Caco-2 (cell line): ENCODE results near the gene LHX3. TPM values are rescaled to one million over a fixed set of nuclear protein-coding genes. Genes with fewer than 3 reads are reported as not detected.

ENCODE experiments used
- BruUV-seq: library from RNA; stranded (reverse); fragments of 400-500 nt; replicated peaks from 2 replicates; lab custom pipeline; 2021; lab: Mats Ljungman, UMichigan
- CTCF ChIA-PET: fragments of 300-600 bp; sonication (Branson Sonifier 250); formaldehyde crosslinking; loops from one replicate; lab custom pipeline; 2022; ENCODE audit warnings: antibody characterized with exemption; lab: Charles Lee
- POLR2A ChIA-PET: fragments of 300-600 bp; sonication (Branson Sonifier 250); formaldehyde crosslinking; loops from one replicate; lab custom pipeline; 2022; ENCODE audit warnings: antibody characterized with exemption; lab: Charles Lee
- DNase-seq, 2 experiments: peaks; one replicate each; pipeline versions ENCODE4 v3.0.0 to v3.0.0-alpha.2; 2020 to 2022
- H3K27me3 ChIP-seq: replicated peaks from 2 replicates; pipeline ENCODE4 v1.6.0; 2011; ENCODE audit warnings: low read length; ENCODE audit not compliant: control insufficient read depth, insufficient read depth
- H3K36me3 ChIP-seq: 2 replicates; pipeline ENCODE4 v1.5.1; 2011; ENCODE audit warnings: low read length; ENCODE audit not compliant: control insufficient read depth, insufficient read depth
- H3K4me1 ChIP-seq: fragments of 250-450 bp; sonication (Bioruptor Pico); 2 replicates; pipeline ENCODE4 v1.5.1; 2020; ENCODE audit warnings: mild to moderate bottlenecking
- H3K4me3 ChIP-seq: 2 replicates; pipeline ENCODE4 v1.5.1; 2011; ENCODE audit warnings: low read depth, mild to moderate bottlenecking, control low read depth, low read length
- H3K9me3 ChIP-seq: fragments of 250-450 bp; sonication (Bioruptor Pico); 2 replicates; pipeline ENCODE4 v1.5.1; 2020; ENCODE audit warnings: mild to moderate bottlenecking, moderate library complexity
- H3K27ac Mint-ChIP-seq: one replicate; pipeline ENCODE4 v1.8.0; 2022; ENCODE audit warnings: mixed read lengths; ENCODE audit not compliant: unreplicated experiment
- H3K27me3 Mint-ChIP-seq: one replicate; pipeline ENCODE4 v1.8.0; 2022; ENCODE audit warnings: mixed read lengths; ENCODE audit not compliant: insufficient read depth, unreplicated experiment
- H3K36me3 Mint-ChIP-seq: one replicate; pipeline ENCODE4 v1.8.0; 2022; ENCODE audit warnings: mild to moderate bottlenecking, mixed read lengths; ENCODE audit not compliant: insufficient read depth, unreplicated experiment
- H3K4me1 Mint-ChIP-seq: one replicate; pipeline ENCODE4 v1.8.0; 2022; ENCODE audit warnings: low read depth, mixed read lengths; ENCODE audit not compliant: unreplicated experiment
- H3K4me3 Mint-ChIP-seq: one replicate; pipeline ENCODE4 v1.8.0; 2022; ENCODE audit warnings: mild to moderate bottlenecking, moderate library complexity, mixed read lengths; ENCODE audit not compliant: unreplicated experiment
- H3K9me3 Mint-ChIP-seq: one replicate; pipeline ENCODE4 v1.8.0; 2022; ENCODE audit warnings: mixed read lengths; ENCODE audit not compliant: unreplicated experiment
- CTCF ChIP-seq, 2 experiments: fragments of 200-600 bp in 1 of 2; IDR thresholded peaks; 1 replicate in 1 of 2; 2 replicates in 1 of 2; pipeline versions ENCODE4 v1.5.1 to v1.8.0; 2011 to 2022; ENCODE audit warnings: antibody characterized with exemption in 1 of 2, control low read depth in 1 of 2, inconsistent platforms in 1 of 2, low read depth in 1 of 2, low read length in 1 of 2, mild to moderate bottlenecking in 1 of 2, moderate library complexity in 1 of 2; ENCODE audit not compliant: insufficient read depth in 1 of 2, severe bottlenecking in 1 of 2, unreplicated experiment in 1 of 2
- intact Hi-C: fragments of 100-400 bp; cut with micrococcal nuclease; formaldehyde crosslinking; loops from one replicate; pipeline ENCODE4 v1.10.0; 2022; ENCODE audit not compliant: unreplicated experiment
- total RNA-seq: library from RNA; stranded (reverse); gene quantifications from 2 replicates; pipeline ENCODE4 v1.2.3, GENCODE V29; 2022

LHX3 gene
- total RNA-seq, 1 experiment from 2014 or later = 1.2 TPM

- ChIA-PET CTCF (no interaction called here), POLR2A (no interaction called here)
- Mint-ChIP-seq H3K27ac (no peak overlapping the region), H3K9me3 (no peaks in the 10 kb centered on the region), H3K27me3 (no peaks in the 10 kb centered on the region), H3K36me3 (peaks cover 55% of the 10 kb centered on the region), H3K4me3 (no peak overlapping the region), H3K4me1 (no peaks in the 10 kb centered on the region)
- Histone ChIP-seq H3K4me1 (no peaks in the 10 kb centered on the region), H3K9me3 (no peaks in the 10 kb centered on the region), H3K27me3 (no peaks in the 10 kb centered on the region), H3K36me3 (peaks cover 1% of the 10 kb centered on the region), H3K4me3 (no peak overlapping the region)
- no TSS peak for BruUV-seq
- TF ChIP-seq CTCF (IDR thresholded peaks at IDR 0.05; ENCODE audit: insufficient read depth in 1 of 2, low read depth in 1 of 2, low read length in 1 of 2, severe bottlenecking in 1 of 2, unreplicated experiment in 1 of 2) = no peak
- no peak for DNase-seq
- intact Hi-C loops = no loop called here
Observed at GRCh38 chr9:136231478-136232297, 26.8 kb upstream of the LHX3 start.

GRCh38 chr9:136230773-136231172 is 25.8 kb upstream of the LHX3 start:
- DNase-seq = no peak
- Histone ChIP-seq H3K36me3 (peaks cover 3% of the 10 kb centered on the region; the same call in 1 of the 2 replicates), H3K9me3 (no peaks in the 10 kb centered on the region), H3K4me1 (no peaks in the 10 kb centered on the region), H3K27me3 (no peaks in the 10 kb centered on the region), H3K4me3 (no peak overlapping the region)
- ChIA-PET CTCF (no interaction called here), POLR2A (no interaction called here)
- intact Hi-C loops = no loop called here
- Mint-ChIP-seq H3K4me3 (no peak overlapping the region), H3K36me3 (peaks cover 50% of the 10 kb centered on the region), H3K9me3 (no peaks in the 10 kb centered on the region), H3K4me1 (no peaks in the 10 kb centered on the region), H3K27ac (no peak overlapping the region), H3K27me3 (no peaks in the 10 kb centered on the region)
- TF ChIP-seq CTCF (IDR thresholded peaks at IDR 0.05; ENCODE audit: insufficient read depth in 1 of 2, low read depth in 1 of 2, low read length in 1 of 2, severe bottlenecking in 1 of 2, unreplicated experiment in 1 of 2) = no peak
- BruUV-seq = no TSS peak

GRCh38 chr9:136230365-136230764 is 25.4 kb upstream of the LHX3 start:
- POLR2A ChIA-PET = no interaction called here
- CTCF ChIA-PET = no interaction called here
- peaks cover 5% of the 10 kb centered on the region for H3K36me3 ChIP-seq
- H3K9me3 ChIP-seq = no peaks in the 10 kb centered on the region
- Mint-ChIP-seq H3K27me3 (no peaks in the 10 kb centered on the region), H3K36me3 (peaks cover 47% of the 10 kb centered on the region), H3K27ac (no peak overlapping the region), H3K9me3 (no peaks in the 10 kb centered on the region), H3K4me3 (no peak overlapping the region), H3K4me1 (no peaks in the 10 kb centered on the region)
- no TSS peak for BruUV-seq
- no peaks in the 10 kb centered on the region for H3K27me3 ChIP-seq
- DNase-seq = no peak
- H3K4me3 ChIP-seq = no peak overlapping the region
- intact Hi-C loops = no loop called here
- H3K4me1 ChIP-seq = no peaks in the 10 kb centered on the region
- TF ChIP-seq CTCF (IDR thresholded peaks at IDR 0.05; ENCODE audit: insufficient read depth in 1 of 2, low read depth in 1 of 2, low read length in 1 of 2, severe bottlenecking in 1 of 2, unreplicated experiment in 1 of 2) = no peak
